GM18907 (cell line): ENCODE results near the gene GNG3.
"Not testable (repeated sequence)": the region's sequence is repeated elsewhere in the genome, so short reads cannot be mapped to it uniquely, and the experiment has no call there.

Source experiments
- ATAC-seq: cut with Tn5 transposase; IDR thresholded peaks from one replicate; pipeline ENCODE4 v1.9.1; 2021; ENCODE audit warnings: mild to moderate bottlenecking, moderate library complexity; ENCODE audit not compliant: unreplicated experiment

Gene GNG3

GRCh38 chr11:62687508-62688396 is 19.7 kb upstream of the GNG3 start:
- no peak for ATAC-seq

GRCh38 chr11:62688491-62688890 is 19.0 kb upstream of the GNG3 start:
- no peak for ATAC-seq

DNA sequence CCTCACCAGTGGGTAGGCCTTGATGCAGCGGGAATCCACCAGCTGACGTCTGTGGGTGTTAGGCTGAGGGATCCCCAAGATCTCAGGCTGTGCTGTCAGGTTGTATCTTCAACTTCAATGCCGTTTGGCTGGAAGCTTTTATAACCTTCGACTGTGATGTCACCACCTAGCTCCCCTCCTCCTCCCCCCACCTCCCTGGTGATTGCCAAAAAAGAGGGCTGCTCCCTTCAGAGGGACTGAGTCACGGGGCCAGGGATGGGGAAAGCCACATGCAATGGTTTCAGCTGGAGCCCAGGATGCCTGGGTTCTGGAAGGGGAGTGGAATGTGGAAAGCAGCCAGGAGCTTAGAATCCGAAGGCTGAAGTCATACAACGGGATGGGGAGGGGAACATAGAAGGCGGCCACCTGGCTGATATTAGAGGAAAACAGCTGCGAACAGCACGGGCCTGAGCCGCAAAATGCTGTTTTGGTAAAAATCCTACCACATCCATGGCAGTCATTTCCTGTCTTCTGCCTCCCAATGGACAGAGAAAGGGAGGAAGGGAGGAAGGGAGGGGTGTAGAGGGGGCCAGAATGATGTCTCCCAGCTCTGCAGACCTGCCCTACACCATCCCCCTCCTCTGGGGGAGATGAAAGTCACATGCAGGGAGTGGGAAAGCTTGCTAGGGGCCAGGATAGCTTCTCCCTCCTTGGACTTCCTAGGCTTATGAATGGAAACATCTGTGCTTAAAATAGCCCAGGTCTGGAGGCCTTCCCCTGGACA is 17.9 kb upstream of the GNG3 start, which contains the start of gene LRRN4CL:
Gene LRRN4CL, minus strand, starts transcription at position 110 of the 763 bp plus-strand sequence. CDS start 1,022 bp downstream, outside the sequence.
- no peak for ATAC-seq

GRCh38 chr11:62693624-62694023 is 13.9 kb upstream of the GNG3 start:
- ATAC-seq, result not testable (repeated sequence)

DNA sequence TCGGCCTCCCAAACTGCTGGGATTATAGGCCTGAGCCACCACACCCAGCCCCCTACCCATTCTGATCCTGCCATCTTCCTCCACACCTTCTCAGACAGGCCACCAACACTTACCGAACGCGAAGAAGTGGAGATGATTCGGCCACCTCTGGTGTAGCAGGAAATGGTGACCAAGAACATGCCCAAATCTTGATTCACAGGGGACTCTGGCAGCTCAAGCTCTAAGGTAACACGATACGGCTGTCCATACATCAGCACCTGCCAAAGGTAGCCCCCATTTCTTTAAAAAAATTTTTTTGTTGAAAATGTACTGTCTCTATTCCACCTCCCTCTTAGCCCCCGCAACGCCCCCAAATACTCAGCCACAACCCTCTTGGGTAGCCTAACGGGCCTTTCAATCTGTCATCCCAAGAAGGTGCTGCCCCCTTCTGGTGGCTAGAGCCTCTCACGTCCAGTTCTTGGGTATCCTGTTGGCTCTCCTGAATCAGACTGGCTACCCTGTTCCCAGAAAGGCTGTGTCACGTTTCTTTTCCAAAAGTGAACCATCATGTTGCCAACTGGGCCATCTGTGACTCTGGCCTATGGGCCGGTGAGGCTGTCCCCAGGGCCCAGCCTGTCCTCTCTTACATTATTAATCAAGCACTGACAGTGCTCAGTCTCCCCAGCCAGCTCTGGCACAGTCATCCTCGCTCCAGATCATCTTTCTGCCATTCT is 12.9 kb upstream of the GNG3 start:
- no peak for ATAC-seq

GRCh38 chr11:62702246-62702645 is 5.2 kb upstream of the GNG3 start:
- no peak for ATAC-seq

GRCh38 chr11:62703921-62704320 is 3.6 kb upstream of the GNG3 start:
- ATAC-seq, result not testable (repeated sequence)

- ATAC-seq, result no peak
Observed at GRCh38 chr11:62705413-62705812, 2.1 kb upstream of the GNG3 start.

GRCh38 chr11:62705880-62706849 is 1.3 kb upstream of the GNG3 start:
- peak; percentile 57 for ATAC-seq

DNA sequence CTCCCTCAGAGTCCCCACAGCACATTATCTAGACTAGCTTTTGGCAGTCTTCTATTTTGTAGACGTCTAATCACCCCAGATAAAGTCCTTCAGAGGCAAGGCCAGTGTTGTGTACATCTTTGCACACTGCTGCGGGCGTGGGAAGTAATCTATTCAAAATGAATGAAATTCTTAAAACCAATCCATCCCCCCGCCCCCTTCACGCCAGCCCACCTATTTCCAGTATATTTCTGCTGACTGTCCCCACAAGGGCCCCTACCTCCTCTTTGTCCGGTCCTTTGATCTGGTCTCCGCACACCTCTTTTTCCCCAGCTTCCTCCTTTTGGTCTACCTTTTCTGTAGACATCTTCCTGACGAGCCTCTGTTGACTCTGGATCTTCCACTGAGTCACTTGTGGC is 627 bp upstream of the GNG3 start:
- no peak for ATAC-seq

DNA sequence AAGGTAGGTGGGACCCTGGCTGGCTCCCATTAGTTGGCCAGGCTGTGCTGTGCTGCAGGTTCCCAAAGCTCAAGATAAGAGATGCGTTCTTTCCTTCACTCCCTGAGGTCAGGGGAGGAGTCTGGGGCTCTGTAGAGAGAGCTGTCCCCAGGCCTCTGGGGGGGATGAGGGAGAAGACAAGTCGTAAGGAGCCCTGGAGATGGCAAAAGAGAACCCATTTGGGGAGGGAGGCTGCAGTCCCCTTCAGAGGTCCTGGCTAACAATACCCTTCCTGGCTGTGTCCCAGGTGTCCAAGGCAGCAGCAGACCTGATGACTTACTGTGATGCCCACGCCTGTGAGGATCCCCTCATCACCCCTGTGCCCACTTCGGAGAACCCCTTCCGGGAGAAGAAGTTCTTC is 916 bp downstream of the GNG3 start:
- ATAC-seq, result no peak

DNA sequence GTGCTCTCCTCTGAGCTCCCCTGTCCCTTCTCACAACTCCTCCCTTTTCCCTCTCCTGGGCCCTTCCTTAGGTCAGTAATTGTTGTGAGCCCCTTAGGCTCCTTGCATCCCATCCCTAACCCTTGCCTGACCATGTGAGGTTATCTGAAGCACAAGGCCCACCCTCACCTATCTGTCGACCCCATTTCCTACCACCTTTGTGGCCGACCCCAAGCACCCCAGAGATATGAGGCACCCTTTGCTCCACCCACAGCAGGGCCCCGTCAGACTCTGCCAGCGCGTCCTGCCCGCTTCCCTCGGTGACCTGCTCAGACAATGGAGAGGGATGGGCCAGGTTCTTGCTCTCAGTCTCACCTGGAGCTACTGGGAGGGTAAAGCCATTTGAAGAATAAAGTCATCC is 1.3 kb downstream of the GNG3 start:
- no peak for ATAC-seq

- peak; percentile 80 for ATAC-seq
Observed at GRCh38 chr11:62709247-62710000, 1.9 kb downstream of the GNG3 start.

DNA sequence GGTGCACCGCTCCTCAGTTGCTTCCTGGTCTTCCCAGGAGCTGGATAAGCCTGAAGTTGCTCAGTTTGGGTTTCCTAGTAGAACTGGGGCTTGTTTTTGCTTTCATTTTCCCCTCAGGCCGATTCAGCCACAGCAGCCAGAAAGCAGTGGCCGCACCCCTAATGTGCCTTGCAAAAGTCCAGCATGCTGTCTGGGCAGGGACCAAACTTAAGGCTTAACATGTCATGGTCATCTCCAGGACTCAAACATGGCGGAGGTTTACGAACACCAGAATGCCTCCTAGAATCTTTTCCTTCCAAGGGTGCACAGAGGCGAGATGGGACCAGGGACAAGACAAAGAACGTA is 2.5 kb downstream of the GNG3 start:
- ATAC-seq, result no peak

DNA sequence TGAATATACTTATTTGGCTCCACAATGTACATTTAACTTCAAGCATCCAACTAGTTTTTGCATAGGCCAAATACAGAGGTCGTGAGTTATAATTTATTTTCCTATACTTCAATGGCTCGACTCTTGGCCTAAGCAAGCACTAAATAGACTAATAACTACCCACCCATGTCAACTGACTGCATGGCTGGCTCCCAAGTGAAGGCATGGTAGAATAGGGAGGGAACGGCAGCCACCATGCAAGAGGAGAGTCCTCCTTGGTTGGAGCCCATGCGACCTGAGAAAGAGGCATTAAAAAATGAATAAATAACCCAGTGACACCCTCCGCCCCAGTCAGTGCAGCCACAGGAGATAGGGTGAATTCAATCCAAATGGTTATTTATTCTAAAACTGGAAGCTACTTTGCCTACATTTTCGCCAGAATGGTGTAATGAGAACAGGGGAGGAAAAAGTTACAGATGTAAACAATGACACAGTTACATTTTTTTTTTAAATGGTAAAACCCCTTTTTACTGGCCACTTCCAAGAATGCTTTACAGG is 4.9 kb downstream of the GNG3 start:
- no peak for ATAC-seq

GRCh38 chr11:62712861-62713260 is 5.4 kb downstream of the GNG3 start:
- ATAC-seq, result no peak

DNA sequence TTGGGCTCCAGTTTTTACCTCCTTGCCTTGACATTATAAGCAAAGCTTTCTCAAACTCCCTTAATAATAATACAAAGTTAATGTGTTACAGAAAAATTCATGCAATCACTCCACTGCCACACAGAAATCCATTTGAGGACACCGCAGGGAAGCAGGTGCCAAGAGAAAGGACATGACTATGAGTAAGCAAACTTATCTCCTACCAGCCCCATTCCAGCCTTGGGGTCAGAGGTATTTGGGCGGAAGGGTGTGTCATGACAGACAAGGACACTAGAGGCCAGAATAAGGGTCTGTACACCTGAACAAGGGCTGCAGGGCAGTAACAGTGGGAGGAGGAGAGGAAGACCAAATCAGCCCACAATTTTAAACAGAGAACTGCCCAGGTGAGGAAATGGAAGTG is 5.9 kb downstream of the GNG3 start:
- ATAC-seq, result no peak

GRCh38 chr11:62715150-62716130 is 8.0 kb downstream of the GNG3 start:
- no peak for ATAC-seq
